ENCODE measurements around the gene INPP5A.

INPP5A gene

DNA sequence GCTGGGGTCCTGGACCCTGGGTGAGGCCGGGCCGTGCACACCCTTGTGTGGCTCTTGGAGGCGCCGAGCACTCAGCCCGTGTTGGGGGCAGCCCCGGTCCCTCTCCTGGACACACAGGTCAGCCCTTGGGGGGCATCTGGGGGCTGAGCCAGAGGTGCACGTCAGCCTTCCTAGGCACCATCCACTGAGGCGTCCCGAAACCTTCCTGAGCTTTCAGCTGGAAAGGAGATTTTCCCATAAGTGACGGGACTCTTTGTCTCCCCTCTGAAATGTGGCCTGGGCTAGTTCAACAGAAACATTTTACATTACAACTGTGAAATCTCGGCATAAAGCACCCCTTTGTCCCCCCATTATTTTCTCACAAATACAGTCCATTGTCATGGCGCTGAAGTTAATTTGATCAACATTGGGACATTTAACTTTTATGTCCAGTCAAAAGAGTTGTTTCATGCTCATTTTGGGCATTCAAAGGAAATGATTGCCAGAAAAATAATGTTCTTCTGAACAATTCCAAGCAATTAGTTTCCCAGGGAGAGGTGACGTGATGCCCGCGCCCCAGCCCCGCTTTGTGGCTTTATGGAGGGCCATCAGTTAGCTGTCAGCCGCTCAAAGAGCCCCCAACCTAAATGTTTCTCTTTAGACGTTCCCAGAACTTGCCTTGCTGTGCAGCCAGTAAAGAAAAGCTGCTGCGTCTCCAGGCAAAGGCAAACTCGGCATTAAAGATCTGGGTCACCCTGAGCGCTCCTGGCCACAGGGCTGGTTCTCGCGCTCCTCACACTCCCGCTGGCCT is 177.6 kb downstream of the INPP5A start:
- DNase-seq (ENCODE audit: low read depth), result no peak
- no peak overlapping the region for H3K4me3 ChIP-seq (ENCODE audit: low read depth, low read length)

DNA sequence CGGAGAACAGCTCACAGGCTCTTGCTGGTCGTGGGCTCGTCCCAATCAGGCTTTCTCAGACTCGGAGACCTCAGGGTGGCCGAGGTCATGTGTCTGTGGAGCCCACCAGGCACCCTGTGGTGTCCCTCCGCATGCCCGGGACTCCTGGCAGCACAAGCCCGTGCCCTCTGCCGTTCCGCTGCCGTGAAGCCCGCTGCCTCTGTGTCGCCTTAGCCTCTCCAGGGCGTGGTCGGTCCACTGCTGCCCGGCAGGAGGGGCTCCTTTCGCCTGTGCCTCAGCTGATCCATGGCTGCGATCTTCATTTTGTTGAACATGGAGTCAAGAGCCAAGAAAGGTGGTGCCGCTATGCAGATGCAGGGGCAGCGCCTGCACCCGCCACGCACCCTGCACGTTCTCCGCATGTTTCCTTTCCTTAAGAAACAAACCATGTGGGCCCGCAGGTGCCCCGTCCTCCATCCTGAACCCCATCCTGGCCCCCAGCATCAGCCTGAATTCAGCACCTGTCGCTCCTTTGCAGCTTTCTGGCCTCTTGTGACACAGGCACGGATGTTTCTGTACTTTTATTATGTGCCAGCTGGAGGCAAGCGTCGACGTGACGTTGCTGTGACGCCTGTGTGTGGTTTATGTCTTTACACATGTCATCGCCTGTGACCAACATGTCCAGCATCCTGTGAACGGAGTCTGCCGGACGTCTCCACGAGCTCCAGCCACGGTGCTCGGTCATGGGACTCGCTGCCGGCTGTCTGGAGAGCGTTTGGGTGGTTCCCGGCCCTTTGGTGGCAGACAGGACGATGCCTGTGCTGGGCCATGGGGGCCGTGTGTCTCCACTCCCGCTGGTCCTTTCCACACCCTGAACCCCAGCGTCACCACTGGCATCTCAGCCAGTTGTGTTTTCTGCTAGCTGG is 178.4 kb downstream of the INPP5A start:
- no peak for DNase-seq (ENCODE audit: low read depth)
- no peak overlapping the region for H3K4me3 ChIP-seq (ENCODE audit: low read depth, low read length)

DNA sequence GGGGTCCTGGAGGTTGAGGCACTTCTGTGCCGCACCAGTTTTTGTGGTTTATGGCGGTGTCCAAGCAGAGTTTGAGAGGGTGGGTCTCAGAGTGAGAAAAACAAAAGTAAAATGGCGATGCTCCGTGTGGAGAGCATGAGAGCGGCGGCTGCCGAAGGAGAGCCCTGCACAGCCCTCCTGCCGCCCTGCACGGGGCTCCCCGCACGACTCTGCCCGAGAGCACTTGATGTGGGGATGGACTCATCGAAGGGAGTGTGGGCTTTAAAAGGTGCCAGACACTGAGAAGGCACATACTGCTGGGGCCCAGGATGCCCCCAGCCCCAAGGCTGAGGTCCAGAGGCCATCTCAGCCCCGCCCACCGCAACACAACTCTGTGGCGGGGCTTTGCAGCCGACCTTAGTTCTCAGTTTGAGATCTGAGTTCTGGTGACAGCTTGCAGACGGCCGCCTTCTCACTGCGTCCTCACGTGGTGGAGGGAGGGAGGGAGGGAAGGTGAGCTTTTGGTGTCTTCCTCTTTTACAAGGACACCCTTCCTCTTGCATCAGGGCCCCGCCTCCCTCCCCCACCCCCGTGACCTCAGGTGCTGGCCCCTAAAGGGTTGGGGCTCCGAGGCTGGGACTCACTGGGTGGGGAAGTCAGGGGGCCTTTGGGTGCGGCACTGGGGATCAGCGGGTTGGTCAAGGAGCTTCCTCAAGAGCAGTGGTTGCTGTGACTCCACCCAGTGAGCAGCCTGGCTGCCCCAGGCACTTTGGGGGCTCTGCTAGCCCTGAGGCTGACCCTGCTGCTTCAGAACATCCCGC is 179.3 kb downstream of the INPP5A start:
- DNase-seq (ENCODE audit: low read depth), result no peak
- H3K4me3 ChIP-seq (ENCODE audit: low read depth, low read length), result no peak overlapping the region

DNA sequence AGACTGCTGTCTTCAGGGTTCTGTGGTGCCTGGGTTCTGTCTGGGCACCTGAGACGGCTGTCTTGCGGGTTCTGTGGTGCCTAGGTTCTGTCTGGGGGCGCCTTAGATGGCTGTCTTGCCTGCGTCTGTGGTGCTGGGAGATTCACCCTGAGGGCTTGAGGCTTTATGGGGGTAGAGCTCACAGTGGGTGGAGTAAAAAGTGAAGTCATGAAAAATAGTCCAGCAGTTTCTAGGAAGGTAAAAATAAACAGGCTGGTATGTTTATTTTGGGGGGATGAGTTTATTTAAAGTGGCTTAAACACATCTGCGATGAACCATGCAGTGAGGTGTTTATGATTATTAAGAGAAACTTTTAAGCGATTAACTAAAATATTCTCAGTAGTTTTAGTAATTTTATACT is 184.1 kb downstream of the INPP5A start:
- no peak for DNase-seq (ENCODE audit: low read depth)
- no peak overlapping the region for H3K4me3 ChIP-seq (ENCODE audit: low read depth, low read length)

DNA sequence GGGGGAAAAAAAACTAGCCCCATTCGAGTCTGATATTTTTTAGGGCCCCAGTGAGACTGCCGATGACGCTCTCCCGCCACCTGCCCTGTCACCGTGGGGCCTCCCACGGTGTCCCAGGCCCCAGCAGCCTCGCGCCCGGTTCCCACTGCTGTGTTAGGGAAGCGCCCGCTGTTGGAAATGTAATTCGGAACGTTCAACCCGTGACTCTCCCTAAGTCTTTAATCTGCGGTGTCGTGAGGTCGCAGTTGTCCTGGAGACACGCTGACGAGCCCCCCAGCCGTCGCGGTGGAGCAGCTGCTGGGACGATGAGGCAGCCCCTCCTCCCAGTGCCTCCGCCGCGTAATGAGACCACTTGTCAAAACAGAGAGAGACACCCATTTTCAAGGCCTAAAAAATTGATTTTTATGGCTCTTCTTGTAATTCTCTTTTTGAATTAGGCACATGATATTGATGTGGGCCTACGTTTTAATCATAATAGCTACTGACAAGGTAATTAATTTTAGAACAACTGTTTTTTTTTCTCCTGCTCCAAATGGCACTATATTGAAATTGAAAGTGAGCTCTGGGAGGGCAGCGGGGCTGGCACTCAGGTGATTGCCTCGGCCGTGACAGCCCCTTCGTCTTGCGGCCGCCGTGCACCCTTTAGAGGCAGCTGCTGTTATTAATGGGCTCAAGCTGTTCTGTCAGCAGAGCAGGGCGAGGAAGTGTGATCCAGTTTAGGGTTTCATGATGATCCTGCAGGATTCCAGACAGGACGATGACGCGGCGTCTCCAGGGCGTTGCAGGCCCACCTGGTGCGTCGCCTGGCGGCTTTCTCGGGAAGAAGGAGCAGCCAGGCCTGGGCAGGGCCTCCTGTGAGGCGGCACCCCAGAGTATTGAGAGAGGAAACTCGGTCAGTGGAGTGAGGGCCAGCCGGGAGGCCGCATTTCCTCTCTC is 185.1 kb downstream of the INPP5A start:
- no peak overlapping the region for H3K4me3 ChIP-seq (ENCODE audit: low read depth, low read length)
- peak; percentile 44 for DNase-seq (ENCODE audit: low read depth)

DNA sequence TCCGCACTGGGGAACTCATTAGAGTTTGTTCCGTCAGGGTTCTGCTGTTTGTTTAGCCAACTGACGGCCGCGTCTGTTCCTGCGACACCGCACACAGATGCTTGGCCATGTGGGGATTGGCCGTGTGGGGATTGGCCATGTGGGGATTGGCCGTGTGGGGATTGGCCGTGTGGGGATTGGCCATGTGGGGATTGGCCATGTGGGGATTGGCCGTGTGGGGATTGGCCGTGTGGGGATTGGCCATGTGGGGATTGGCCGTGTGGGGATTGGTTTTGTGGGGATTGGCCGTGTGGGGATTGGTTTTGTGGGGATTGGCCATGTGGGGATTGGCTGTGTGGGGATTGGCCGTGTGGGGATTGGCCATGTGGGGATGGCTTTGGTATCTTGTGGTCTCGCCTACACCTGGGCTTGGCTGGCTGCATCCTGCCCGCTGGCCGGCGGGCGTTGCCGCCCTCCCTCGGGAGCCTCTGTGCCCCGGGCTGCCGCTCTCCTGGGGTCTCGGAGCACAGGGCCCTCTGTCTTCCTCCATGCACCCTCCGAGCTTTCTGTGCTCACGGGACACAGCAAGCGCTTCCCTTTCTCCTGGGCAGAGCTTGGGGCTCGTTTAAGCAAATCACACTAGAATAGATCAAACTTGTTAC is 185.9 kb downstream of the INPP5A start:
- DNase-seq (ENCODE audit: low read depth), result no peak

DNA sequence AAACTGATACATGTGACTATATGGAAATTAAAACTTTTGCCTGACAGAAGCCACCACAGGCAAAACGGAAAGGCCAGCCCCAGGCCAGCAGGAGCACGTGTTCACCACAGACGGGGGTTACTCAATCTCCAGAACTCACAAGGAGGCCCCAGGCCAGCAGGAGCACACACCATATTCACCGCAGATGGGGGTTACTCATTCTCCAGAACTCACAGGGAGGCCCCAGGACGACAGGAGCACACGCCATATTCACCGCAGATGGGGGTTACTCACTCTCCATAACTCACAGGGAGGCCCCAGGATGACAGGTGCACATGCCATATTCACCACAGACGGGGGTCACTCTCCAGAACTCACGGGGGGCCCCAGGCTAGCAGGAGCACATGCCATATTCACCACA is 186.9 kb downstream of the INPP5A start:
- peak; percentile 93 for DNase-seq (ENCODE audit: low read depth)
- H3K4me3 ChIP-seq (ENCODE audit: low read depth, low read length), result no peak overlapping the region

More for the DNA sequence above, 185.9 kb downstream of the INPP5A start:
- no peak overlapping the region for H3K4me3 ChIP-seq (ENCODE audit: low read depth, low read length)

DNA sequence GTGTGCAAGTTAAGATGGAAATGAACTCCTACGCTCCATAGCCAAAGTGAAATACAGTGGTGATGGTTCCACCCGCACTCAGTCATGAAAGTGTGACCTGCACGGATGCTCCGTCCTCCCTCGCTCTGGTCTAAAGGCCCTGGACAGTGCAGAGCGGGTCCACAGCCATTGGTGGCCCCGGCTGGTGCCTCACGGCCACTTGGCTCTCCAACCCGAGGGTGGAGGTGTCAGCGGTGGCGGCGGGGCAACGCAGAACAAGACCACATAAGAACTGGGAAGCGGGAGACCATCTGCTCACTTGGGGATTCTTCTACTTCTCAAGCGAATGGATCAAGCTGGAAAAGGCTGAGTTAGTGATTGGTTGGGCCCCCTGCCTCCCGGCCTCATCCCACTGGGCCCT is 187.6 kb downstream of the INPP5A start:
- no peak for DNase-seq (ENCODE audit: low read depth)
- H3K4me3 ChIP-seq (ENCODE audit: low read depth, low read length), result no peak overlapping the region

DNA sequence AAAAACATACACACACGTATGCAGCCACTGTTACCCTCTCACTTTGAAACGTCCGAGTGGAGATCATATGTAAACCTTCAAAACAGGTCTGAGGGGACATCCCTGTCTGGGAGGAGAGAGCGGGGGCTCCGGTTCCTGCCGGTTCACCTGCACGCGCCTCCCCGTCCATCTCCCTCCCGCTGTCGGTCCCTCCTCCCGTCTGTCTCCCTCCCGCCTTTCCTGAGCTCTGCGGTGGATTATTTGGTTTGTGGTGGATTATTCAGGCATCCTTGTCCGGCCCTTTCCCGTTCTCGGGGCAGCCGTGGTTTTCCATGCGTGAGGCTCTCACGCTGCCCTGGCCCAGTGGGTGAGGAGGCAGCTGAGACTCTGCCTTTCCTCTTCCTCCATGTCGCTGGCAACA is 188.6 kb downstream of the INPP5A start:
- H3K4me3 ChIP-seq (ENCODE audit: low read depth, low read length), result no peak overlapping the region
- no peak for DNase-seq (ENCODE audit: low read depth)

DNA sequence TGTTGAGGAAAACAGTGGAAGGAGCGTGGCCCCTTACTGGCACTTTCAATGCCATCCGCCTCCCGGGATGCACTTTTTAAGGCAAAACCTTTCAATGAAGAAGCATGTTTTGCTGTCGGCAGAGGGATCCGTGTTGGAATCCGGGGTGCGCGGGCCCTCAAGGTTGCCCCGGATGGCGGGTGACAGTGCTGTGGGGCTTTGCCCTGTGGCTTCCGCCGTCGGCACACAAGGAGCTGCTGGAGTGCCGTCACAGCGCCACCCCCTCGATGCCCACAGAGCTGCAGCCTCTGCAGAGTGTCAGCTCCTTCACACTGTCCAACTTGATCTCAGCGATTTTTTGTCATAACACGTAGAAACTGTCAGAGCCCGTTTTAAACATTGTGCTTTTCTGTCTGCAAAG is 189.4 kb downstream of the INPP5A start:
- no peak for DNase-seq (ENCODE audit: low read depth)
- H3K4me3 ChIP-seq (ENCODE audit: low read depth, low read length), result no peak overlapping the region

DNA sequence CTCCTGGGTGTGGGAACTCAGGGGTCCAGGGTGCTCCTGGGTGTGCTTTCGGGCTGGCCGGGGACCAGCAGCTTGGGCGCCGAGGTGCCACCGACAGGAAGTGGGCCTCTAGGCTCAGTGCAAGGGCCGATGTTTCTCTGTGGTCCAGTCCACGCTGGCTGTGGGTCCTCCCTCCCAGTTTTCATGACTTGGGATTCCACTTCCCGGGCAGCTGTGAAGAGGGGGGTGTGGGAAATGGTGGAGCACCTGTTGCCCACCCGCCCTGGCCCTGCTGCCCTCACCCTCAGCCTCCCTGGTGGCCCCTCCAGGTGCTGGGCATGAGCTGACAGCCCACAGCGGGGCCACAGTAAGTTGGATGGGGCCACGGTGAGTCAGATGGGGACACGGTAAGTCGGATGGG is 189.8 kb downstream of the INPP5A start:
- no peak for DNase-seq (ENCODE audit: low read depth)
- H3K4me3 ChIP-seq (ENCODE audit: low read depth, low read length), result no peak overlapping the region

DNA sequence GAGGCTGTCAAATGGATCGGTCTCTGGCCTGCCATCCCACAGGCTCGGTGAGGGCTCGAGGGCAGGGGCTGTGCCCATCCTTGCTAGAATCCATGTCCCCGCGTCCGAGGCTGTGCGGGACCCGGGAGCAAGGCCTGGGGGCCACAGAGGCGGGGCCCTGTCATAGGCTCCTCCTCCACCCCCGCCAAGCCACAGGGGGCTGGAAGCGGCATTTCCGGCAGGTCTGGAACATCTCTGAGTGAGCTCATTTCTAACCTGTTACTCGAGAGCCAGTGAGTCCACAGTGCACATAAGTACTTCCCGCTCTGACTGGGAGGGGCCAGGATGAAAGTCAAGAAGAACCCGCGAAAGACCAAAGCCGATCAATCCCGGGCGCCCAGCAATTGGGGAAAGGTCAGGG is 190.7 kb downstream of the INPP5A start:
- no peak for DNase-seq (ENCODE audit: low read depth)
- no peak overlapping the region for H3K4me3 ChIP-seq (ENCODE audit: low read depth, low read length)

DNA sequence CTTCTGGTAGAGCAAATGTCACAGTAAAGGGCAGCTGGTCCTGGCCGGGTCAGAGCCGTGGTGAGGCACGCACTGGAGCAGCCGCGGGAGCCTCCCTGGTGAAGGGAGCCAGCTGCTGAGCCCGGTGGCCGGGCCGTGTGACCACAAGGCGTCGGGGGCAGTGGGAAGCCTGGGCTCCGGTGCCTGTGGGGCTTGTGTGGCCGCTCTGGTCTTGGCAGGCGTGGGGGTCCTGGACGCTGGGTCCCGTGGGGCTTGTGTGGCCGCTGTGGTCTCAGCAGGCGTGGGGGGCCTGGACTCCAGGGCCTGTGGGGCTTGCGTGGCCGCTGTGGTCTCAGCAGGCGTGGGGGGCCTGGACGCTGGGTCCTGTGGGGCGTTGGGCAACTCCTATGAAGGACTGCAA is 191.2 kb downstream of the INPP5A start:
- DNase-seq (ENCODE audit: low read depth), result no peak
- no peak overlapping the region for H3K4me3 ChIP-seq (ENCODE audit: low read depth, low read length)

DNA sequence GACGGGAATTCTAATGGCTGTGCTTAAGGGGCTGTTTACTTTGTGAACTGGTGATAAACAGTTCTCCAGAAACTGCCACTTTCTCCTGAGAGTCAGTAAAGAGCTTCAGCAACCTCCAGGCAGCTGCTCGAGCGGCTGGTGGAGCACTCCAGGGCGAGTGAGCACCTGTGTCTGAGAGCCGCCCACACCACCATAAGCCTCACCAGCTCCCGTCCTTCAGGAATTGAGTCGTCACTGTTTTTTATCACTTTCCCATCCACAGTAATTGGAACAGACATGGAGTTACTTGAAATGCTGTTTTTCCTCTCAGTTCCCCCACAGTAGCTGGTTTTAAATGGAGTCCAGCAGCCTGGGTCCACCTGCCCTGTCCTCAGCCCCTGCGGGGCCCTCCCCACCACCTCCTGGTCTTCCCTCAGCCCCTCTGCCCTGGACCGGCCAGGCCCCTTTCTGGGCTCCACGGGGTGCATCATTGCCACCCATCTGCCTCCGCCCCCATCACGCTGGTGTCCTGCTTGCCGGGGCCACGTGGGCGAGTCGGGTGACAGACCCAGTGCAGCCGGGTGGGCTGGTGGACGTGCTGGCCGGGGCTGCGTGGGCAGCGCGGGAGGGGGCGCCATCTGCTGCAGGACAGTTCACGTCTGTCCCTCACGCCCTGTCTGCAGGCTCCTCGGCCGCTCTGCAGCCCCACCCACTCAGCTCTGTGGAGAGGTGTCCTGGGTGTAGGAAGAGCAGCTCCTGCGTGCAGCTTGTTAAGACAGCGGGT is 192.4 kb downstream of the INPP5A start:
- no peak for DNase-seq (ENCODE audit: low read depth)
- H3K4me3 ChIP-seq (ENCODE audit: low read depth, low read length), result no peak overlapping the region

DNA sequence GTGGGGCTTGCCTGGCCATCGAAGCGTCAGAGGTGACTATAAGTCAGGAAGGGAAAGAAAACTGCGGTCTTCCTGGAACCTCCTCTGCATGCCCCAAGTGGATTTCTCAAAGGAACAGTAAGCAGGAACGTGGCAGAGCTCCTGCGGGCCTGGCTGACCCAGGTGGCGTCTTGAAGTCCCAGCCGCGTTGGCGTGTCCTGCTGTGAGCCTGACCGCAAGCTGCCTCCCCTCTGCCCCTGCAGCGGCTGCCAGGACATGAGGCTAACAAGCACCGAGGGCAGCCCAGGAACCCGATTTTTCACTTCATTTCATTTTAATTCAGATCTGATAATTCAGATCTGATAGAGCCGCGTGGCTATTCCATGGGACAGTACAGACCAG is 193.0 kb downstream of the INPP5A start:
- no peak for DNase-seq (ENCODE audit: low read depth)
- no peak overlapping the region for H3K4me3 ChIP-seq (ENCODE audit: low read depth, low read length)

DNA sequence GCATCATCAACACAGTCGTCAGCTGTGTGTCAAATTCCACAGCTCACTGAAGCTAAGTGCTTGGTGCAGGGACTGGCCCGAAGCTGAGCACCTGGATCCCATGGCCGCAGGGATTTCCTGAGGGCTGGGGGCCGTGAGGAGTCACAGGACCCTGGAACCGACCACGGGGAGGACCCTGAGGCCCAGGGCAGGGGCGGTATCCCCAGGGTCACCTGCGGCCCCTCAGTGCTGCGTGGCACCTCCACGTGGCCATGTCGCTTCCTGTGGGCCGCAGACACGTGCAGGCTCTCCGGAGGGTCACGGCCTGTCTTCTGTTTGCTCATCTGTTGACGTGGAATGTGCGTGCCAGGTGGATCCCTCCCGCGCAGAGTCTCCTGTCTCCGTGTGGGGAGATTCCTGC is 194.9 kb downstream of the INPP5A start:
- no peak for DNase-seq (ENCODE audit: low read depth)
- no peak overlapping the region for H3K4me3 ChIP-seq (ENCODE audit: low read depth, low read length)

DNA sequence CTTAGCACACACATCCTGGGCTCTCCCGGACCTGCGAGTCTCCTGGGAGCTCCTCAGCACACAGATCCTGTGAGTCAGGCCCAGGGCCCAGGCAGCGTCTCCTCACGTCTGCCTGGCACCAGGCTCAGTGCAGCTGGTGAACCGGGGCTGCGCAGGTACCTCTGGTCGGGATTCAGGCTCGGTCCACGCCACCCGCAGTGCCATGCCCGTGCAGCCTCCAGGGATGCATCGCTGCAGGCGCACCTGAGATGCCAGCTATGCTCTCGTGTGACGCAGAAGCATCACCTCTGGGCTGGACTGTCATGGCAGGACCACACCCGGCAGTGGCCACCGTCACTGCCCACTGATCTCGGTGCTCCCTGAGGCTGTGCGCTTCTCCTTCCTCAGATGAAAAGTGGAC is 196.3 kb downstream of the INPP5A start:
- DNase-seq (ENCODE audit: low read depth), result no peak
- no peak overlapping the region for H3K4me3 ChIP-seq (ENCODE audit: low read depth, low read length)

DNA sequence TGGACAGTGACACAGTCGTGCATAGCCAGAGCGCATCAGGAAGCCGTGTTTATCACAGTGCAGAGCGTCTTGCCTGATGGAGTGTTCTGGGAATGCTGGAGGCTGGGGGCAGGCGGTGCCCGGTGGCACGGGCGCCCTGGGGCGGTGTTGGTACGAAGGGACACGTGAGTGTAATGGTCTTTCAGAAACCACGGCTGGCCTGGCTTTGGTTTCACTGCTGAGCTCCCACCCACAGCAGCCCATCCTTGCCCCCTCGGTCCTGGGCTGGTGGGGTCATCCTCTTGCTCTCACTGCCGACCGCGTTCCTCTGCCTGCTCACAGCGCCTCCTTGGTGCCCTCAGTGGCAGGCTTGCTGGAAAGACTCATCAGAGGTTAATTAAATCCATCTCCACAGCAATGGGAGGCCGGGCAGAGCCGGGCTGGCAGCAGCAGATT is 197.8 kb downstream of the INPP5A start:
- DNase-seq (ENCODE audit: low read depth), result no peak
- no peak overlapping the region for H3K4me3 ChIP-seq (ENCODE audit: low read depth, low read length)

Measured in skeletal muscle cell (primary cell).